GM12878 (cell line): ENCODE measurements around the gene AGFG1. TPM values are rescaled to one million over a fixed set of nuclear protein-coding genes. Genes with fewer than 3 reads are reported as not detected.
A peak's percentile ranks its signal among the peaks of the same experiment; 100 is the strongest.

Experiments used
- BHLHE40 ChIP-seq, 2 experiments: fragments of 450-650 bp in 1 of 2; IDR thresholded peaks; 2 replicates each; pipeline ENCODE4 v1.6.1; 2011 to 2017; ENCODE audit warnings: low read depth in 2 of 2, borderline replicate concordance in 1 of 2, improper control_type of control experiment in 1 of 2, low read length in 1 of 2, mild to moderate bottlenecking in 1 of 2
- CBX5 ChIP-seq: sonication (generic); IDR thresholded peaks from 2 replicates; pipeline ENCODE4 v1.6.1; 2016; ENCODE audit warnings: low read depth, moderate library complexity, mild to moderate bottlenecking, inconsistent platforms
- CREB1 ChIP-seq: IDR thresholded peaks from 2 replicates; pipeline ENCODE4 v1.6.1; 2012; ENCODE audit warnings: low read depth, mild to moderate bottlenecking, inconsistent platforms
- CREM ChIP-seq: IDR thresholded peaks from 2 replicates; pipeline ENCODE4 v1.6.1; 2014; ENCODE audit warnings: antibody characterized with exemption, low read depth
- EED ChIP-seq: sonication (generic); IDR thresholded peaks from 2 replicates; pipeline ENCODE4 v1.6.1; 2016; ENCODE audit warnings: antibody characterized with exemption, low read depth
- EP300 ChIP-seq, 2 experiments: fragments of 150-350 bp in 1 of 2; IDR thresholded peaks; 2 replicates each; pipeline ENCODE4 v1.6.1; 2011 to 2012; ENCODE audit warnings: low read depth in 2 of 2, low read length in 2 of 2, borderline replicate concordance in 1 of 2, improper control_type of control experiment in 1 of 2, inconsistent platforms in 1 of 2; ENCODE audit not compliant: control insufficient read depth in 1 of 2
- GATAD2B ChIP-seq: fragments of 450-650 bp; conservative IDR thresholded peaks from 2 replicates; pipeline ENCODE4 v1.6.1; 2017; ENCODE audit warnings: low read depth, mild to moderate bottlenecking, moderate library complexity
- KAT2A ChIP-seq: conservative IDR thresholded peaks from 2 replicates; pipeline ENCODE4 v1.6.1; 2011; ENCODE audit warnings: low read depth, low read length; ENCODE audit not compliant: control insufficient read depth
- NBN ChIP-seq: fragments of 450-650 bp; IDR thresholded peaks from 2 replicates; pipeline ENCODE4 v1.6.1; 2016
- NR2C1 ChIP-seq: fragments of 450-650 bp; IDR thresholded peaks from 2 replicates; pipeline ENCODE4 v1.6.1; 2017; ENCODE audit warnings: antibody characterized with exemption, mild to moderate bottlenecking, moderate library complexity
- PML ChIP-seq: IDR thresholded peaks from 2 replicates; pipeline ENCODE4 v1.6.1; 2012; ENCODE audit warnings: low read length, inconsistent platforms
- RAD21 ChIP-seq: IDR thresholded peaks from 2 replicates; pipeline ENCODE4 v1.6.1; 2011; ENCODE audit warnings: mild to moderate bottlenecking, low read depth, low read length, moderate library complexity; ENCODE audit not compliant: insufficient read depth
- RB1 ChIP-seq: fragments of 450-650 bp; formaldehyde crosslinking; IDR thresholded peaks from 2 replicates; pipeline ENCODE4 v1.6.1; 2017; ENCODE audit warnings: mild to moderate bottlenecking, borderline replicate concordance
- SIN3A ChIP-seq: IDR thresholded peaks from 2 replicates; pipeline ENCODE4 v1.6.1; 2012; ENCODE audit warnings: low read depth, low read length, improper control_type of control experiment
- SP1 ChIP-seq: IDR thresholded peaks from one replicate; pipeline ENCODE4 v1.6.1; 2011; ENCODE audit warnings: low read depth, low read length
- SREBF2 ChIP-seq: IDR thresholded peaks from 2 replicates; pipeline ENCODE4 v1.6.1; 2012; ENCODE audit warnings: mild to moderate bottlenecking, low read length
- SRF ChIP-seq, 2 experiments: IDR thresholded peaks; 2 replicates each; pipeline ENCODE4 v1.6.1; 2011; ENCODE audit warnings: low read depth in 2 of 2, low read length in 2 of 2, mild to moderate bottlenecking in 1 of 2, moderate library complexity in 1 of 2
- USF1 ChIP-seq: IDR thresholded peaks from 2 replicates; pipeline ENCODE4 v1.6.1; 2011; ENCODE audit warnings: borderline replicate concordance, low read depth, mild to moderate bottlenecking, moderate library complexity, mixed read lengths, low read length; ENCODE audit not compliant: insufficient read depth; ENCODE audit errors: extremely low read length
- YY1 ChIP-seq: IDR thresholded peaks from 2 replicates; pipeline ENCODE4 v1.6.1; 2011; ENCODE audit warnings: low read depth, mild to moderate bottlenecking, low read length
- ZBTB40 ChIP-seq: fragments of 450-650 bp; IDR thresholded peaks from 2 replicates; pipeline ENCODE4 v1.6.1; 2016; ENCODE audit warnings: mild to moderate bottlenecking, moderate library complexity, borderline replicate concordance
- ZNF384 ChIP-seq: IDR thresholded peaks from 2 replicates; pipeline ENCODE4 v1.6.1; 2012; ENCODE audit warnings: low read depth, mild to moderate bottlenecking, low read length, improper control_type of control experiment, borderline replicate concordance
- polyA plus RNA-seq, 11 experiments: library from polyadenylated mRNA; depleted of rRNA in 4 of 11; unstranded in 6 of 11; stranded (reverse) in 5 of 11; fragments of >200 nt; fragmentation: Nextera tagmentation in 4 of 11; fragmentation: Illumina TruSeq in 1 of 11; extraction: Ambion mirVana in 4 of 11; extraction: Trizol in 1 of 11; gene quantifications; 1 replicate in 1 of 11; 2 replicates in 10 of 11; pipeline versions ENCODE4 v1.2.1 to v1.2.3, GENCODE V29; 2011 to 2016; ENCODE audit warnings: inconsistent platforms in 2 of 11, missing spikeins in 2 of 11, low read depth in 1 of 11
- total RNA-seq, 4 experiments: library from RNA; depleted of rRNA in 3 of 4; stranded (reverse); fragments of >200 nt in 3 of 4; fragmentation: Illumina TruSeq in 1 of 4; extraction: Trizol in 1 of 4; gene quantifications; 2 replicates each; pipeline versions ENCODE4 v1.2.1 to v1.2.3, GENCODE V29; 2013 to 2021
- TF ChIP-seq, protein P1 (sequence below): fragments of 450-650 bp; IDR thresholded peaks from 2 replicates; pipeline ENCODE4 v1.6.1; 2017; ENCODE audit warnings: antibody characterized with exemption, mild to moderate bottlenecking, moderate library complexity

AGFG1 gene
- total and polyA plus RNA-seq, 10 of the 15 experiments (the other 5 are each of a cell fraction or from before 2014, with no cell fraction given), result 7.3 to 243 (median 81.7) TPM

DNA sequence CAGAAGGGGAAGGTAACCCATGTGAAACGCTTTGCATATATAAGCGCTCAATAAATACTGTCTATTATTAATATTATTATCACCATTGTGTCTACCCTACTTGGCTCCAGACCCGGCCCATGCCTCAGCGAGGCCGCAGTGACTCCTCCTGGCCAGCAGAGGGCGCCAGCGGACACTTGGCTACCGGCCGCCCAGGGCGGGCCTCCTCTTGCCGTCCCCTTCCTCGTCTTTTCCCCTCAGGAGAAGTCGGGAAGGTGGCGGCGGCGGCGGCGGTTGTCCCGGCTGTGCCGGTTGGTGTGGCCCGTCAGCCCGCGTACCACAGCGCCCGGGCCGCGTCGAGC lies at the start of gene AGFG1 (continued):
- TF ChIP-seq KAT2A, result no peak
- 0 out of 2 replicates have a peak, but pooled peaks have one; percentile 54 for TF ChIP-seq CREB1
- TF ChIP-seq ZBTB40, result no peak
- 0 out of 4 replicates have a peak, but pooled peaks of 1 of the 2 experiments have one; percentile 63 for TF ChIP-seq SRF (IDR thresholded peaks at IDR 0.05; ENCODE audit: low read depth in 2 of 2, low read length in 2 of 2)
- TF ChIP-seq NBN, result no peak
- TF ChIP-seq EED, result peak; percentile 93
- peak; percentile 80; the same call in 1 of the 2 replicates for TF ChIP-seq CBX5
- TF ChIP-seq BHLHE40 (IDR thresholded peaks at IDR 0.05; ENCODE audit: borderline replicate concordance in 1 of 2, low read depth in 2 of 2, low read length in 1 of 2), result peak; percentile 30 to 60; a peak in 2 of 4 replicates
- peak; percentile 82 for TF ChIP-seq GATAD2B
- TF ChIP-seq CREM, result peak; percentile 43; the same call in 1 of the 2 replicates
- TF ChIP-seq EP300 (IDR thresholded peaks at IDR 0.05; ENCODE audit: borderline replicate concordance in 1 of 2, control insufficient read depth in 1 of 2, low read depth in 2 of 2, low read length in 2 of 2), result no peak
- no peak for TF ChIP-seq ZNF384
- TF ChIP-seq NR2C1, result no peak; the same call in 1 of the 2 replicates
- TF ChIP-seq PML, result no peak
- TF ChIP-seq RAD21, result peak; percentile 71
- TF ChIP-seq SIN3A, result no peak
- 0 out of 2 replicates have a peak, but pooled peaks have one; percentile 79 for TF ChIP-seq YY1
- no peak for TF ChIP-seq SREBF2
- TF ChIP-seq, protein P1, sequence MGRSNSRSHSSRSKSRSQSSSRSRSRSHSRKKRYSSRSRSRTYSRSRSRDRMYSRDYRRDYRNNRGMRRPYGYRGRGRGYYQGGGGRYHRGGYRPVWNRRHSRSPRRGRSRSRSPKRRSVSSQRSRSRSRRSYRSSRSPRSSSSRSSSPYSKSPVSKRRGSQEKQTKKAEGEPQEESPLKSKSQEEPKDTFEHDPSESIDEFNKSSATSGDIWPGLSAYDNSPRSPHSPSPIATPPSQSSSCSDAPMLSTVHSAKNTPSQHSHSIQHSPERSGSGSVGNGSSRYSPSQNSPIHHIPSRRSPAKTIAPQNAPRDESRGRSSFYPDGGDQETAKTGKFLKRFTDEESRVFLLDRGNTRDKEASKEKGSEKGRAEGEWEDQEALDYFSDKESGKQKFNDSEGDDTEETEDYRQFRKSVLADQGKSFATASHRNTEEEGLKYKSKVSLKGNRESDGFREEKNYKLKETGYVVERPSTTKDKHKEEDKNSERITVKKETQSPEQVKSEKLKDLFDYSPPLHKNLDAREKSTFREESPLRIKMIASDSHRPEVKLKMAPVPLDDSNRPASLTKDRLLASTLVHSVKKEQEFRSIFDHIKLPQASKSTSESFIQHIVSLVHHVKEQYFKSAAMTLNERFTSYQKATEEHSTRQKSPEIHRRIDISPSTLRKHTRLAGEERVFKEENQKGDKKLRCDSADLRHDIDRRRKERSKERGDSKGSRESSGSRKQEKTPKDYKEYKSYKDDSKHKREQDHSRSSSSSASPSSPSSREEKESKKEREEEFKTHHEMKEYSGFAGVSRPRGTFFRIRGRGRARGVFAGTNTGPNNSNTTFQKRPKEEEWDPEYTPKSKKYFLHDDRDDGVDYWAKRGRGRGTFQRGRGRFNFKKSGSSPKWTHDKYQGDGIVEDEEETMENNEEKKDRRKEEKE, result no peak
- TF ChIP-seq RB1, result peak; percentile 84; the same call in 1 of the 2 replicates
- no peak for TF ChIP-seq USF1
- TF ChIP-seq SP1, result peak; percentile 58
